IMR-90 (cell line): ENCODE measurements around the gene ADGRG6. TPM values are rescaled to one million over a fixed set of nuclear protein-coding genes. Genes with fewer than 3 reads are reported as not detected.

Source experiments
- ATAC-seq: fragments of 200-7000 bp; cut with Tn5 transposase; 2 replicates; pipeline ENCODE4 v1.9.1; 2020; ENCODE audit warnings: low read depth, mild to moderate bottlenecking, moderate library complexity
- BruUV-seq: library from RNA; stranded (reverse); fragments of 400-500 nt; replicated peaks from 2 replicates; lab custom pipeline; 2021; lab: Mats Ljungman, UMichigan
- CTCF ChIA-PET: fragments of 300-600 bp; formaldehyde crosslinking; extraction: SDS; loops from one replicate; lab custom pipeline; 2021; ENCODE audit warnings: antibody characterized with exemption; lab: Yijun Ruan, JAX
- POLR2A ChIA-PET: fragments of 300-600 bp; sonication (Branson Sonifier 250); formaldehyde crosslinking; loops from one replicate; lab custom pipeline; 2022; ENCODE audit warnings: antibody characterized with exemption; ENCODE audit not compliant: unreplicated experiment; lab: Charles Lee
- DNase-seq: peaks from one replicate; pipeline ENCODE4 v3.0.0; 2013
- H2AFZ ChIP-seq: replicated peaks from 2 replicates; pipeline ENCODE3; 2013; ENCODE audit warnings: low read length, mild to moderate bottlenecking; ENCODE audit not compliant: poor library complexity
- H2AK5ac ChIP-seq: 2 replicates; pipeline ENCODE4 v1.6.1; 2013; ENCODE audit warnings: low read depth, low read length, inconsistent platforms
- H2AK9ac ChIP-seq: replicated peaks from 2 replicates; pipeline ENCODE3; 2013; ENCODE audit warnings: mild to moderate bottlenecking, low read depth, low read length, moderate library complexity; ENCODE audit not compliant: poor library complexity
- H2BK120ac ChIP-seq: 2 replicates; pipeline ENCODE4 v1.6.1; 2013; ENCODE audit warnings: low read depth, low read length, inconsistent platforms
- H2BK15ac ChIP-seq: 3 replicates; pipeline ENCODE4 v1.6.1; 2013; ENCODE audit warnings: low read depth, low read length, inconsistent platforms
- H2BK20ac ChIP-seq: 2 replicates; pipeline ENCODE4 v1.6.1; 2013; ENCODE audit warnings: low read depth, mild to moderate bottlenecking, inconsistent platforms, low read length, moderate library complexity
- H2BK5ac ChIP-seq: 2 replicates; pipeline ENCODE4 v1.6.1; 2013; ENCODE audit warnings: mild to moderate bottlenecking, low read depth, low read length, inconsistent platforms; ENCODE audit not compliant: poor library complexity, severe bottlenecking
- H3K14ac ChIP-seq: replicated peaks from 2 replicates; pipeline ENCODE4 v1.6.1; 2013; ENCODE audit warnings: low read depth, low read length, inconsistent platforms
- H3K18ac ChIP-seq: 2 replicates; pipeline ENCODE4 v1.6.1; 2013; ENCODE audit warnings: low read depth, low read length, control low read depth
- H3K23ac ChIP-seq: 2 replicates; pipeline ENCODE4 v1.6.1; 2013; ENCODE audit warnings: low read depth, low read length, inconsistent platforms
- H3K27ac ChIP-seq: 2 replicates; pipeline ENCODE4 v1.5.1; 2013; ENCODE audit warnings: mild to moderate bottlenecking, control low read depth, low read length; ENCODE audit not compliant: insufficient read depth
- H3K27me3 ChIP-seq: 2 replicates; pipeline ENCODE4 v1.6.1; 2013; ENCODE audit warnings: low read length; ENCODE audit not compliant: control insufficient read depth, insufficient read depth
- H3K36me3 ChIP-seq: 2 replicates; pipeline ENCODE4 v1.6.1; 2013; ENCODE audit warnings: low read length, mixed read lengths; ENCODE audit not compliant: control insufficient read depth, insufficient read depth
- H3K4ac ChIP-seq: 2 replicates; pipeline ENCODE4 v1.6.1; 2013; ENCODE audit warnings: low read depth, low read length, inconsistent platforms
- H3K4me1 ChIP-seq: 2 replicates; pipeline ENCODE4 v1.6.1; 2013; ENCODE audit warnings: low read length, mixed read lengths; ENCODE audit not compliant: control insufficient read depth, insufficient read depth
- H3K4me2 ChIP-seq: 2 replicates; pipeline ENCODE4 v1.6.1; 2013; ENCODE audit warnings: low read depth, mild to moderate bottlenecking, control low read depth, low read length, moderate library complexity
- H3K4me3 ChIP-seq: 2 replicates; pipeline ENCODE4 v1.5.1; 2013; ENCODE audit warnings: low read depth, mild to moderate bottlenecking, control low read depth, low read length, moderate library complexity; ENCODE audit not compliant: insufficient read depth
- H3K56ac ChIP-seq: 2 replicates; pipeline ENCODE4 v1.6.1; 2013; ENCODE audit warnings: low read length, inconsistent platforms; ENCODE audit not compliant: insufficient read depth; ENCODE audit errors: extremely low read depth
- H3K79me1 ChIP-seq, 2 experiments: 2 replicates each; pipeline ENCODE4 v1.6.1; 2013; ENCODE audit warnings: low read length in 2 of 2, inconsistent platforms in 1 of 2, low read depth in 1 of 2
- H3K9ac ChIP-seq: 2 replicates; pipeline ENCODE4 v1.6.1; 2013; ENCODE audit warnings: low read depth, low read length, control low read depth
- H3K9me1 ChIP-seq: 2 replicates; pipeline ENCODE4 v1.6.1; 2013; ENCODE audit warnings: low read length, inconsistent platforms; ENCODE audit not compliant: insufficient read depth
- H3K9me3 ChIP-seq: 2 replicates; pipeline ENCODE4 v1.6.1; 2013; ENCODE audit warnings: low read length; ENCODE audit not compliant: control insufficient read depth, insufficient read depth
- H4K20me1 ChIP-seq: 2 replicates; pipeline ENCODE4 v1.6.1; 2013; ENCODE audit warnings: low read length, inconsistent platforms; ENCODE audit not compliant: insufficient read depth
- H4K5ac ChIP-seq: 2 replicates; pipeline ENCODE4 v1.6.1; 2013; ENCODE audit warnings: mild to moderate bottlenecking, low read depth, low read length, control low read depth
- H4K8ac ChIP-seq, 2 experiments: 2 replicates each; pipeline ENCODE4 v1.6.1; 2013; ENCODE audit warnings: low read depth in 2 of 2, low read length in 2 of 2, control low read depth in 1 of 2, inconsistent platforms in 1 of 2
- H4K91ac ChIP-seq: 2 replicates; pipeline ENCODE4 v1.6.1; 2013; ENCODE audit warnings: low read depth, low read length, inconsistent platforms; ENCODE audit not compliant: insufficient read depth
- CEBPB ChIP-seq: IDR thresholded peaks from 2 replicates; pipeline ENCODE4 v1.6.1; 2012; ENCODE audit warnings: low read depth, low read length, improper control_type of control experiment
- CHD1 ChIP-seq: IDR thresholded peaks from 2 replicates; pipeline ENCODE4 v1.6.1; 2012; ENCODE audit warnings: low read depth, low read length, improper control_type of control experiment
- FOS ChIP-seq: fragments of 150-350 bp; IDR thresholded peaks from 2 replicates; pipeline ENCODE4 v1.6.1; 2016; ENCODE audit warnings: low read depth, low read length
- NFE2L2 ChIP-seq: fragments of 150-350 bp; IDR thresholded peaks from 2 replicates; pipeline ENCODE4 v1.6.1; 2016; ENCODE audit warnings: low read depth, mild to moderate bottlenecking, low read length
- USF2 ChIP-seq: fragments of 150-350 bp; IDR thresholded peaks from 2 replicates; pipeline ENCODE4 v1.6.1; 2017; ENCODE audit warnings: mild to moderate bottlenecking, antibody characterized with exemption, low read length, low read depth
- dilution Hi-C: fragments of 300-500 bp; cut with HindIII; formaldehyde crosslinking; loops from one replicate; pipeline ENCODE4 v1.14.3; 2018; ENCODE audit warnings: low sequenced_read_pairs; ENCODE audit not compliant: unreplicated experiment
- in situ Hi-C: fragments of 300-500 bp; cut with MboI; formaldehyde crosslinking; loops from 3 replicates; pipeline ENCODE4 v1.14.3; 2019; ENCODE audit warnings: low sequenced_read_pairs, inconsistent platforms, mixed read lengths
- intact Hi-C: fragments of 100-400 bp; cut with micrococcal nuclease; formaldehyde crosslinking; loops from 2 replicates; pipeline ENCODE4 v1.10.0; 2022
- polyA plus RNA-seq, 3 experiments: library from polyadenylated mRNA; depleted of rRNA; stranded (reverse); fragments of >200 nt; gene quantifications; 2 replicates each; pipeline ENCODE4 v1.2.3, GENCODE V29; 2012; ENCODE audit warnings: low replicate concordance in 1 of 3
- total RNA-seq: library from RNA; depleted of rRNA; stranded (reverse); fragments of >200 nt; gene quantifications from 2 replicates; pipeline ENCODE4 v1.2.3, GENCODE V29; 2012

Gene ADGRG6
- total and polyA plus RNA-seq, 2 of the 4 experiments (the other 2 are of a cell fraction): 10.0 to 20.3 TPM

- no peak overlapping the region for H3K4ac ChIP-seq
- H2BK20ac ChIP-seq: no peak overlapping the region
- ChIA-PET CTCF (no interaction called here), POLR2A (no interaction called here)
- H2AK5ac ChIP-seq: no peak overlapping the region
- H3K9ac ChIP-seq: no peak overlapping the region
- H3K27ac ChIP-seq: no peak overlapping the region
- H3K79me1 ChIP-seq: no peaks in the 10 kb centered on the region
- H2BK15ac ChIP-seq: no peak overlapping the region
- H3K4me3 ChIP-seq: no peak overlapping the region
- in situ Hi-C loops (no loop called here), intact Hi-C loops (no loop called here), dilution Hi-C loops (no loop called here)
- no peak for TF ChIP-seq NFE2L2
- TF ChIP-seq FOS: no peak
- TF ChIP-seq CEBPB: no peak
- TF ChIP-seq CHD1: no peak
- no peak for TF ChIP-seq USF2
- no peak overlapping the region for H3K23ac ChIP-seq
- no peak overlapping the region for H3K4me2 ChIP-seq
- no peaks in the 10 kb centered on the region for H4K20me1 ChIP-seq
- H3K9me1 ChIP-seq: no peaks in the 10 kb centered on the region
- H3K4me1 ChIP-seq: peaks cover 3% of the 10 kb centered on the region; the same call in 1 of the 2 replicates
- no peak overlapping the region for H4K8ac ChIP-seq
- H3K9me3 ChIP-seq: no peaks in the 10 kb centered on the region
- no peak overlapping the region for H4K91ac ChIP-seq
- no peaks in the 10 kb centered on the region for H3K27me3 ChIP-seq
- ATAC-seq (no peak), DNase-seq (no peak)
- no peak overlapping the region for H2AFZ ChIP-seq
- H3K56ac ChIP-seq: no peak overlapping the region
- H2BK5ac ChIP-seq: no peak overlapping the region
- no peak overlapping the region for H3K18ac ChIP-seq
- no TSS peak for BruUV-seq
- no peak overlapping the region for H3K14ac ChIP-seq
- H2AK9ac ChIP-seq: no peak overlapping the region
- H4K5ac ChIP-seq: no peak overlapping the region
- H3K36me3 ChIP-seq: no peaks in the 10 kb centered on the region
- H2BK120ac ChIP-seq: no peak overlapping the region
Observed at GRCh38 chr6:142336183-142336582, 34.4 kb downstream of the ADGRG6 start.
